Measurements from ENCODE around the gene DR1.

DNA sequence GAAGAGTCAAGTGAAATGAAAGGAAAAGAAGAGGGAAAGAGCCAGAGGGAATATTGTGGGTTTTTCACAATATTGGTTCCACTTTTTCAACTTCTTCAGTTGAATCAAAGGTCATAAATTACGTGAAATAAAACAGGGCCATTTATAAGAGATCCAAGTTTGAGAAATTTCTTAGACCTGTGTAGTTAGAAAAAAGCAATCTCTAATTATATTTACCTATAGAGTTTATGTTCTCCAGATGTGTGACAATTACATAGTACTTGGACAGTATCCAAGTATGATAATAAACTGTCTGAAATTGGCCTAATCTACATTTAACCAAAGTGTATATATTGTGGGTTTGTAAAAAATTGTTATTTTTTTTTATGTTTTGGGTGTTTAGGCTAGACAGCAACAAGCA, 14.4 kb downstream of the DR1 start:
- TF ChIP-seq, protein P1, sequence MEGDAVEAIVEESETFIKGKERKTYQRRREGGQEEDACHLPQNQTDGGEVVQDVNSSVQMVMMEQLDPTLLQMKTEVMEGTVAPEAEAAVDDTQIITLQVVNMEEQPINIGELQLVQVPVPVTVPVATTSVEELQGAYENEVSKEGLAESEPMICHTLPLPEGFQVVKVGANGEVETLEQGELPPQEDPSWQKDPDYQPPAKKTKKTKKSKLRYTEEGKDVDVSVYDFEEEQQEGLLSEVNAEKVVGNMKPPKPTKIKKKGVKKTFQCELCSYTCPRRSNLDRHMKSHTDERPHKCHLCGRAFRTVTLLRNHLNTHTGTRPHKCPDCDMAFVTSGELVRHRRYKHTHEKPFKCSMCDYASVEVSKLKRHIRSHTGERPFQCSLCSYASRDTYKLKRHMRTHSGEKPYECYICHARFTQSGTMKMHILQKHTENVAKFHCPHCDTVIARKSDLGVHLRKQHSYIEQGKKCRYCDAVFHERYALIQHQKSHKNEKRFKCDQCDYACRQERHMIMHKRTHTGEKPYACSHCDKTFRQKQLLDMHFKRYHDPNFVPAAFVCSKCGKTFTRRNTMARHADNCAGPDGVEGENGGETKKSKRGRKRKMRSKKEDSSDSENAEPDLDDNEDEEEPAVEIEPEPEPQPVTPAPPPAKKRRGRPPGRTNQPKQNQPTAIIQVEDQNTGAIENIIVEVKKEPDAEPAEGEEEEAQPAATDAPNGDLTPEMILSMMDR (IDR thresholded peaks at IDR 0.05; ENCODE audit: borderline replicate concordance, extremely low read depth, low read length, poor library complexity, severe bottlenecking) = no peak
- TF ChIP-seq EZH2 (IDR thresholded peaks at IDR 0.05; ENCODE audit: borderline replicate concordance, low read depth, low read length, severe bottlenecking) = no peak
